HepG2 (cell line): ENCODE results near the gene OR10AD1. TPM values are rescaled to one million over a fixed set of nuclear protein-coding genes. Genes with fewer than 3 reads are reported as not detected.

Experiments used
- ATAC-seq: fragments of 200-7000 bp; cut with Tn5 transposase; 3 replicates; pipeline ENCODE4 v1.9.1; 2020; ENCODE audit warnings: mild to moderate bottlenecking, moderate library complexity
- BruUV-seq: library from RNA; stranded (reverse); fragments of 400-500 nt; replicated peaks from 2 replicates; lab custom pipeline; 2021; lab: Mats Ljungman, UMichigan
- CTCF ChIA-PET: fragments of 300-600 bp; formaldehyde crosslinking; extraction: SDS; loops from one replicate; lab custom pipeline; 2021; ENCODE audit warnings: low total read pairs, inconsistent platforms, low intra/inter-chr PET ratio; lab: Yijun Ruan, JAX
- POLR2A ChIA-PET: fragments of 350-600 bp; sonication (Branson Sonifier 250); formaldehyde crosslinking; loops from one replicate; lab custom pipeline; 2020; ENCODE audit warnings: antibody characterized with exemption, inconsistent platforms; lab: Yijun Ruan, JAX
- DNase-seq: peaks from one replicate; pipeline ENCODE4 v3.0.0-alpha.2; 2015; ENCODE audit warnings: low spot score
- FAIRE-seq: peaks from 3 replicates; lab custom pipeline; 2011; peaks lifted over from hg19 to GRCh38; lab: Jason Lieb, UNC
- H2AFZ ChIP-seq: one replicate; pipeline ENCODE4 v1.6.1; 2011; ENCODE audit warnings: low read length, inconsistent platforms
- H3K27ac ChIP-seq: fragments of 300-600 bp; 3 replicates; pipeline ENCODE4 v1.8.0; 2011; ENCODE audit warnings: mixed run types, mild to moderate bottlenecking, mixed read lengths, low read length, inconsistent platforms; ENCODE audit not compliant: insufficient read depth; ENCODE audit errors: extremely low read length
- H3K27me3 ChIP-seq, 2 experiments: fragments of 200-600 bp in 1 of 2; 2 replicates in 1 of 2; 3 replicates in 1 of 2; pipeline versions ENCODE4 v1.6.0 to v1.8.0; 2011; ENCODE audit warnings: low read length in 2 of 2, mild to moderate bottlenecking in 2 of 2, moderate library complexity in 2 of 2, inconsistent platforms in 1 of 2; ENCODE audit not compliant: insufficient read depth in 2 of 2, control insufficient read depth in 1 of 2
- H3K36me3 ChIP-seq, 2 experiments: fragments of 200-600 bp in 1 of 2; replicated peaks in 1 of 2; 2 replicates in 1 of 2; 3 replicates in 1 of 2; pipeline versions ENCODE4 v1.5.1 to v1.8.0; 2011; ENCODE audit warnings: low read length in 2 of 2, inconsistent platforms in 1 of 2; ENCODE audit not compliant: insufficient read depth in 2 of 2, control insufficient read depth in 1 of 2
- H3K4me1 ChIP-seq: 2 replicates; pipeline ENCODE4 v1.5.1; 2012; ENCODE audit warnings: low read length, inconsistent platforms; ENCODE audit not compliant: insufficient read depth
- H3K4me2 ChIP-seq: 2 replicates; pipeline ENCODE4 v1.6.0; 2011; ENCODE audit warnings: low read depth, low read length, inconsistent platforms
- H3K4me3 ChIP-seq, 3 experiments: fragments of 200-600 bp in 1 of 3; sonication (generic), shearing (Covaris generic) in 1 of 3; replicated peaks in 1 of 3; 2 replicates each; pipeline ENCODE4 v1.5.1; 2011 to 2016; ENCODE audit warnings: low read length in 3 of 3, inconsistent platforms in 2 of 3, low read depth in 2 of 3, mild to moderate bottlenecking in 2 of 3, control low read depth in 1 of 3, mixed read lengths in 1 of 3; ENCODE audit not compliant: insufficient read depth in 1 of 3
- H3K79me2 ChIP-seq: one replicate; pipeline ENCODE4 v1.6.1; 2011; ENCODE audit warnings: low read length, inconsistent platforms; ENCODE audit not compliant: insufficient read depth
- H3K9ac ChIP-seq: 2 replicates; pipeline ENCODE4 v1.6.0; 2011; ENCODE audit warnings: mild to moderate bottlenecking, low read depth, low read length, inconsistent platforms; ENCODE audit not compliant: insufficient read depth
- H3K9me3 ChIP-seq: 2 replicates; pipeline ENCODE4 v1.5.1; 2012; ENCODE audit warnings: mild to moderate bottlenecking, low read length
- H4K20me1 ChIP-seq: 2 replicates; pipeline ENCODE4 v1.6.0; 2011; ENCODE audit warnings: inconsistent platforms, mild to moderate bottlenecking, low read length, moderate library complexity; ENCODE audit not compliant: insufficient read depth
- CREB1 ChIP-seq, 2 experiments: fragments of 450-650 bp in 1 of 2; IDR thresholded peaks; 2 replicates each; pipeline ENCODE4 v1.6.1; 2016 to 2017; ENCODE audit warnings: control low read depth in 1 of 2, mild to moderate bottlenecking in 1 of 2, missing compliant biosample characterization in 1 of 2, missing genetic modification characterization in 1 of 2
- EP300 ChIP-seq, 3 experiments: sonication (generic) in 1 of 3; formaldehyde crosslinking in 1 of 3; IDR thresholded peaks; 2 replicates each; pipeline versions ENCODE4 v1.5.1 to v1.6.1; 2011 to 2020; ENCODE audit warnings: low read depth in 2 of 3, low read length in 2 of 3, borderline replicate concordance in 1 of 3, improper control_type of control experiment in 1 of 3, mild to moderate bottlenecking in 1 of 3, missing genetic modification reagents in 1 of 3, moderate library complexity in 1 of 3
- HNRNPLL ChIP-seq: fragments of 200-400 bp; formaldehyde crosslinking; IDR thresholded peaks from 2 replicates; pipeline ENCODE4 v1.6.1; 2017; ENCODE audit warnings: mild to moderate bottlenecking, low read depth, low read length; ENCODE audit not compliant: poor library complexity, severe bottlenecking
- SP140L ChIP-seq: sonication (generic); formaldehyde crosslinking; IDR thresholded peaks from 2 replicates; pipeline ENCODE4 v1.4.0; 2020; ENCODE audit warnings: missing genetic modification reagents, borderline replicate concordance
- ZNF12 ChIP-seq: sonication (generic); formaldehyde crosslinking; IDR thresholded peaks from 2 replicates; pipeline ENCODE4 v1.5.0; 2020; ENCODE audit warnings: missing genetic modification reagents
- ZNF720 ChIP-seq: sonication (generic); formaldehyde crosslinking; IDR thresholded peaks from 2 replicates; pipeline ENCODE4 v1.4.0; 2020; ENCODE audit warnings: missing genetic modification reagents
- ZNF83 ChIP-seq: sonication (generic); formaldehyde crosslinking; IDR thresholded peaks from 2 replicates; pipeline ENCODE4 v1.4.0; 2020; ENCODE audit warnings: missing genetic modification reagents, mild to moderate bottlenecking, borderline replicate concordance
- WGBS: methylation state at CpG from one replicate; pipeline ENCODE4 v1.1.6; 2017; ENCODE audit warnings: low lambda C conversion rate; 5-methylcytosine and 5-hydroxymethylcytosine counted together
- in situ Hi-C: cut with HindIII; loops from 2 replicates; pipeline ENCODE4 v1.10.0; 2017; ENCODE audit warnings: low pct_unique_long_range_greater_than_20kb; ENCODE audit not compliant: extremely low pct_ligation_motif_present
- intact Hi-C: fragments of 100-400 bp; cut with micrococcal nuclease; formaldehyde crosslinking; loops from one replicate; pipeline ENCODE4 v1.10.0; 2022; ENCODE audit not compliant: unreplicated experiment
- polyA plus RNA-seq, 8 experiments: library from polyadenylated mRNA; depleted of rRNA in 3 of 8; stranded (reverse) in 7 of 8; unstranded in 1 of 8; fragments of >200 nt; fragmentation: Illumina TruSeq in 4 of 8; extraction: Trizol in 4 of 8; gene quantifications; 2 replicates each; pipeline versions ENCODE4 v1.2.1 to v1.2.3, GENCODE V29; 2011 to 2016; ENCODE audit warnings: low read depth in 4 of 8, missing spikeins in 1 of 8, mixed read lengths in 1 of 8; ENCODE audit not compliant: insufficient read depth in 1 of 8
- total RNA-seq, 5 experiments: library from RNA; depleted of rRNA; stranded (reverse); fragments of >200 nt; fragmentation: Illumina TruSeq; extraction: Trizol; gene quantifications; 2 replicates each; pipeline ENCODE4 v1.2.3, GENCODE V29; 2016; ENCODE audit warnings: low read depth in 1 of 5
- TF ChIP-seq, protein P1 (sequence below): sonication (generic); formaldehyde crosslinking; IDR thresholded peaks from 2 replicates; pipeline ENCODE4 v1.8.0; 2022; ENCODE audit warnings: mild to moderate bottlenecking, missing genetic modification reagents, moderate library complexity
- TF ChIP-seq, protein P2 (sequence below): sonication (generic); formaldehyde crosslinking; IDR thresholded peaks from 2 replicates; pipeline ENCODE4 v1.4.0; 2020; ENCODE audit warnings: missing genetic modification reagents, borderline replicate concordance

OR10AD1 gene
- total and polyA plus RNA-seq, 2 of the 13 experiments (the other 11 are each of a cell fraction or from before 2014, with no cell fraction given) = not detected

DNA sequence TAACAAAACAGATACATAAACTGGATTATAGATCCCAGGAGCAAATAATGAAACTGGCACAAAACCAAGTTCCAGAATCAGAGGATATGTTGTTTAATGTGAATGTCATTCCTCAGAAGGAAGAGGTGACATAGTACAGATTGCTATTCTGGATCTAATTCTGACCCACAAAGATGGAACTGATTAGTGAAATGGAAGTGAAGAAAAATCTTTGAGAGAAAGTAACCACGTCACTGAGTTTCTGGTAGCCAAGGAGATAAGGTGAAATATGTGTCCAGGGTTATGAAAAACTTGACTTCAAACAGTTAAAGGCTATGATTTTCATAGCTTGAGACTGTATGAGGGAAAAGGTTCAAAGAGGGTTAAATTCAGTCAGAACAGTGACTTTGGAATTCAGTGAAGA, 8.3 kb downstream of the OR10AD1 start:
- Histone ChIP-seq H3K27me3 (no peaks in the 10 kb centered on the region), H3K4me2 (no peak overlapping the region), H3K36me3 (no peaks in the 10 kb centered on the region), H3K4me1 (no peaks in the 10 kb centered on the region), H3K9me3 (no peaks in the 10 kb centered on the region), H3K79me2 (no peaks in the 10 kb centered on the region), H4K20me1 (no peaks in the 10 kb centered on the region)
- DNase-seq (no peak), ATAC-seq (no peak), FAIRE-seq (no peak)
- POLR2A ChIA-PET = no interaction called here
- in situ Hi-C loops (no loop called here), intact Hi-C loops (no loop called here)
- TF ChIP-seq ZNF12 (no peak), HNRNPLL (no peak), CREB1 (IDR thresholded peaks at IDR 0.05) (peak; percentile 16; the same call in 1 of the 2 replicates), CREB1 (CRISPR knock-in tag; IDR thresholded peaks at IDR 0.05) (no peak), EP300 (IDR thresholded peaks at IDR 0.05; ENCODE audit: low read depth in 2 of 2, low read length in 2 of 2) (no peak), EP300 (CRISPR knock-in tag; IDR thresholded peaks at IDR 0.05; ENCODE audit: borderline replicate concordance) (no peak), SP140L (CRISPR knock-in tag) (no peak), ZNF83 (CRISPR knock-in tag) (no peak), ZNF720 (no peak)
- TF ChIP-seq, protein P1, sequence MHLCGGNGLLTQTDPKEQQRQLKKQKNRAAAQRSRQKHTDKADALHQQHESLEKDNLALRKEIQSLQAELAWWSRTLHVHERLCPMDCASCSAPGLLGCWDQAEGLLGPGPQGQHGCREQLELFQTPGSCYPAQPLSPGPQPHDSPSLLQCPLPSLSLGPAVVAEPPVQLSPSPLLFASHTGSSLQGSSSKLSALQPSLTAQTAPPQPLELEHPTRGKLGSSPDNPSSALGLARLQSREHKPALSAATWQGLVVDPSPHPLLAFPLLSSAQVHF (CRISPR knock-in tag) = no peak
- TF ChIP-seq, protein P2, sequence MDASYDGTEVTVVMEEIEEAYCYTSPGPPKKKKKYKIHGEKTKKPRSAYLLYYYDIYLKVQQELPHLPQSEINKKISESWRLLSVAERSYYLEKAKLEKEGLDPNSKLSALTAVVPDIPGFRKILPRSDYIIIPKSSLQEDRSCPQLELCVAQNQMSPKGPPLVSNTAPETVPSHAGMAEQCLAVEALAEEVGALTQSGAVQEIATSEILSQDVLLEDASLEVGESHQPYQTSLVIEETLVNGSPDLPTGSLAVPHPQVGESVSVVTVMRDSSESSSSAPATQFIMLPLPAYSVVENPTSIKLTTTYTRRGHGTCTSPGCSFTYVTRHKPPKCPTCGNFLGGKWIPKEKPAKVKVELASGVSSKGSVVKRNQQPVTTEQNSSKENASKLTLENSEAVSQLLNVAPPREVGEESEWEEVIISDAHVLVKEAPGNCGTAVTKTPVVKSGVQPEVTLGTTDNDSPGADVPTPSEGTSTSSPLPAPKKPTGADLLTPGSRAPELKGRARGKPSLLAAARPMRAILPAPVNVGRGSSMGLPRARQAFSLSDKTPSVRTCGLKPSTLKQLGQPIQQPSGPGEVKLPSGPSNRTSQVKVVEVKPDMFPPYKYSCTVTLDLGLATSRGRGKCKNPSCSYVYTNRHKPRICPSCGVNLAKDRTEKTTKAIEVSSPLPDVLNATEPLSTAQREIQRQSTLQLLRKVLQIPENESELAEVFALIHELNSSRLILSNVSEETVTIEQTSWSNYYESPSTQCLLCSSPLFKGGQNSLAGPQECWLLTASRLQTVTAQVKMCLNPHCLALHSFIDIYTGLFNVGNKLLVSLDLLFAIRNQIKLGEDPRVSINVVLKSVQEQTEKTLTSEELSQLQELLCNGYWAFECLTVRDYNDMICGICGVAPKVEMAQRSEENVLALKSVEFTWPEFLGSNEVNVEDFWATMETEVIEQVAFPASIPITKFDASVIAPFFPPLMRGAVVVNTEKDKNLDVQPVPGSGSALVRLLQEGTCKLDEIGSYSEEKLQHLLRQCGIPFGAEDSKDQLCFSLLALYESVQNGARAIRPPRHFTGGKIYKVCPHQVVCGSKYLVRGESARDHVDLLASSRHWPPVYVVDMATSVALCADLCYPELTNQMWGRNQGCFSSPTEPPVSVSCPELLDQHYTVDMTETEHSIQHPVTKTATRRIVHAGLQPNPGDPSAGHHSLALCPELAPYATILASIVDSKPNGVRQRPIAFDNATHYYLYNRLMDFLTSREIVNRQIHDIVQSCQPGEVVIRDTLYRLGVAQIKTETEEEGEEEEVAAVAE (CRISPR knock-in tag) = no peak
- TF ChIP-seq, all 625 proteins: peak for 1
- CTCF ChIA-PET = no interaction called here
- 13% methylated on average over 1 of the region's 1 CpG for WGBS
- Histone ChIP-seq H3K27ac (no peak overlapping the region), H2AFZ (no peak overlapping the region), H3K9ac (no peak overlapping the region), H3K4me3 (no peak overlapping the region)
- BruUV-seq = no TSS peak
